SJSA1 (cell line): ENCODE results near the gene LIPA. TPM values are rescaled to one million over a fixed set of nuclear protein-coding genes. Genes with fewer than 3 reads are reported as not detected.
"Not testable (repeated sequence)": the region's sequence is repeated elsewhere in the genome, so short reads cannot be mapped to it uniquely, and the experiment has no call there.

Experiments
- DNase-seq, 2 experiments: peaks; one replicate each; pipeline ENCODE4 v3.0.0-alpha.2; 2015 to 2020; ENCODE audit warnings: low spot score in 2 of 2, low read depth in 1 of 2
- H3K27ac ChIP-seq: fragments of 250-450 bp; sonication (Bioruptor Pico); 2 replicates; pipeline ENCODE4 v1.5.1; 2020; ENCODE audit warnings: mild to moderate bottlenecking, moderate library complexity
- H3K27me3 ChIP-seq: fragments of 250-450 bp; sonication (Bioruptor Pico); replicated peaks from 2 replicates; pipeline ENCODE4 v1.5.1; 2020; ENCODE audit warnings: mild to moderate bottlenecking, moderate library complexity
- H3K36me3 ChIP-seq: fragments of 250-450 bp; sonication (Bioruptor Pico); 2 replicates; pipeline ENCODE4 v1.5.1; 2020; ENCODE audit warnings: mild to moderate bottlenecking
- H3K4me1 ChIP-seq: fragments of 250-450 bp; sonication (Bioruptor Pico); replicated peaks from 2 replicates; pipeline ENCODE4 v1.6.1; 2021; ENCODE audit warnings: mild to moderate bottlenecking
- H3K4me3 ChIP-seq: fragments of 250-450 bp; sonication (Bioruptor Pico); 2 replicates; pipeline ENCODE4 v1.5.1; 2020; ENCODE audit warnings: mild to moderate bottlenecking
- H3K9me3 ChIP-seq: fragments of 250-450 bp; sonication (Bioruptor Pico); replicated peaks from 2 replicates; pipeline ENCODE4 v1.5.1; 2020; ENCODE audit warnings: mild to moderate bottlenecking
- total RNA-seq: library from RNA; depleted of rRNA; stranded (reverse); fragments of >200 nt; shearing (Covaris generic); gene quantifications from 2 replicates; pipeline ENCODE4 v1.2.3, GENCODE V29; 2014

The LIPA gene
- total RNA-seq, 1 experiment from 2014 or later = 55.8 TPM

GRCh38 chr10:89204621-89205185, 46.9 kb downstream of the LIPA start:
- Histone ChIP-seq H3K27ac (no peak overlapping the region), H3K4me3 (no peak overlapping the region), H3K4me1 (peaks cover 51% of the 10 kb centered on the region), H3K36me3 (no peaks in the 10 kb centered on the region), H3K27me3 (no peaks in the 10 kb centered on the region), H3K9me3 (no peaks in the 10 kb centered on the region)
- no peak for DNase-seq

- DNase-seq = peak in 1 of 2 experiments; percentile 50
- Histone ChIP-seq H3K27ac (no peak overlapping the region), H3K36me3 (no peaks in the 10 kb centered on the region), H3K4me1 (peaks cover 51% of the 10 kb centered on the region), H3K4me3 (no peak overlapping the region), H3K9me3 (no peaks in the 10 kb centered on the region), H3K27me3 (no peaks in the 10 kb centered on the region)
Observed at GRCh38 chr10:89203237-89203636, 48.3 kb downstream of the LIPA start.

- DNase-seq = no peak
- no peak overlapping the region for H3K27ac ChIP-seq
- H3K9me3 ChIP-seq = no peaks in the 10 kb centered on the region
- no peaks in the 10 kb centered on the region for H3K36me3 ChIP-seq
- peaks cover 41% of the 10 kb centered on the region for H3K4me1 ChIP-seq
- no peaks in the 10 kb centered on the region for H3K27me3 ChIP-seq
- no peak overlapping the region for H3K4me3 ChIP-seq
Observed at GRCh38 chr10:89202033-89202425, 49.5 kb downstream of the LIPA start.

DNA sequence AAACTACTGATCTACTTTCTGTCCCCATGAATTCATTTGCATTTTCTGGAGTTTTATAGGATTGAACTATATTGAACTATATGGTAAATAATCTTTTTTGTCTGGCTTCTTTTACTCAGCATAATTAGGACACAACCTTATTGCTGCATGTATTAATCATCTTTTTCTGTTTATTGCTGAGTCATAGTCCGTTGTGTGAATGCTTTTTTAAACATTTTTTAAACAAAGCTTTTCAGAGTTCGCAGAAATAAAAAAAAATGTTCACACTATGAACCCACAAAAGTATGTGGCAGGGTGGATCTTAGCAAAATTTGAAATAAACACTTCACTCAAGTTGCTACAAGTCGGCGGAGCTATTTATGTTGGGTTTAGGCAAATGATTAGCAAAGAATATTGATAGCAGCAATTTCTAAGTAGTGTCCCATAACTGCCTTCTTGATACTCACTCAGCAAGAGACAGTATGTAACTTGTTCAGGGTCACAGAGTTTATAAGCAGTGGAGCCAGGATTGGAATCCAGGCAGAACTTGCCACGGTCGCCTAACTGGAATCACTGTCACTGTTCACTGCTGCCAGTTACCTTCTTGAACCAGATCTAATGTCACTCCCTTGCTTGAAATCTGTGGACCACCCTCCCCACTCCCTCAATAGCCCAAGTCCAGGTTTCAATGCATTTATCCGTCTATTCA, 50.1 kb downstream of the LIPA start:
- no peaks in the 10 kb centered on the region for H3K27me3 ChIP-seq
- no peak overlapping the region for H3K4me3 ChIP-seq
- H3K27ac ChIP-seq = no peak overlapping the region
- peaks cover 36% of the 10 kb centered on the region for H3K4me1 ChIP-seq
- no peaks in the 10 kb centered on the region for H3K36me3 ChIP-seq
- no peak for DNase-seq
- no peaks in the 10 kb centered on the region for H3K9me3 ChIP-seq

- no peaks in the 10 kb centered on the region for H3K27me3 ChIP-seq
- peaks cover 10% of the 10 kb centered on the region for H3K4me1 ChIP-seq
- H3K4me3 ChIP-seq = no peak overlapping the region
- H3K27ac ChIP-seq = no peak overlapping the region
- H3K9me3 ChIP-seq = no peaks in the 10 kb centered on the region
- H3K36me3 ChIP-seq = no peaks in the 10 kb centered on the region
- no peak for DNase-seq
Observed at GRCh38 chr10:89197473-89197872, 54.1 kb downstream of the LIPA start.

DNA sequence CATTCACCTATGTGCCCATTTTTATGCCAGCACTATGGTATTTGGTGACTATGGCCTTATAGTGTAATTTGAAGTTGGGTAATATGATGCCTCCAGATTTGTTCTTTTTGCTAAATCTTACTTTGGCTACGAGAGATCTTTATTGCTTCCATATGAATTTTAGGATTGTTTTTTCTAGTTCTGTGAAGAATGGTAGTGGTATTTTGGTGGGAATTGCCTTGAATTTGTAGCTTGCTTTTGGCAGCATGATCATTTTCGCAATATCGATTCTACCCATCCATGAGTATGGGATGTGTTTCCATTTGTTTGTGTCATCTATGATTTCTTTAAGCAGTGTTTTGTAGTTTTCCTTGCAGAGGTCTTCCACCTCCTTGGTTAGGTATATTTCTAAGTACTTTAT, 60.3 kb downstream of the LIPA start:
- not testable (repeated sequence) for H3K36me3 ChIP-seq, DNase-seq, H3K4me3 ChIP-seq

DNA sequence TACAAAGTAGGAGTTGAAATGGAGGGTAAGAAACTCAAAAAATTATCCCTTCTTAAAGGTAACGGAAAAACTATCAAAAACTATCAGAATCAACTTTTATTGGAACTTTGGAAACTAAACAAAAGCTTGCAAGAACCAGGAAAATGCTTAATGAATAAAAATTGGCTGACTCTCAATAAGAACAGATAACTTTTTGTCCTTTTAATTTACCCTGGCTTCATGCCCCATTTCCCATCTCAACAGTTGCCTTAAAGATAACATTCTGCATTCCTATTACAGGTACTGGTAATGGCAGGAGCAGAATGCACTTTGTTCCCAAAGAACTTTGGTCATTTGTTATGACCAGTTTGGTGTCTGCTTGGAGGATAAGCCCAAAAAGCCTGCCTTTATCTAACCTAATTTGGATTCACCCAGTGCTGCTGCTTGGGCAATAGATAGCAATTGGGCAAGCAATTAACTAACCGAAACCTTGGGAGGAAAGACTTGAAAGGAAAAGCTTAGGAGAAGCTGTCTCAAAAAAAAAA, 62.3 kb downstream of the LIPA start:
- DNase-seq = no peak
- H3K27me3 ChIP-seq = no peaks in the 10 kb centered on the region

More for the DNA sequence above, 60.3 kb downstream of the LIPA start:
- not testable (repeated sequence) for H3K27me3 ChIP-seq, H3K4me1 ChIP-seq, H3K27ac ChIP-seq, H3K9me3 ChIP-seq

GRCh38 chr10:89185658-89186057, 65.9 kb downstream of the LIPA start:
- H3K27ac ChIP-seq = no peak overlapping the region
- no peaks in the 10 kb centered on the region for H3K36me3 ChIP-seq
- no peak for DNase-seq
- peaks cover 14% of the 10 kb centered on the region for H3K4me1 ChIP-seq
- no peaks in the 10 kb centered on the region for H3K27me3 ChIP-seq
- no peak overlapping the region for H3K4me3 ChIP-seq
- H3K9me3 ChIP-seq = no peaks in the 10 kb centered on the region; the same call in 1 of the 2 replicates

More for the DNA sequence above, 62.3 kb downstream of the LIPA start:
- no peaks in the 10 kb centered on the region for H3K36me3 ChIP-seq
- H3K4me3 ChIP-seq = no peak overlapping the region
- H3K9me3 ChIP-seq = no peaks in the 10 kb centered on the region
- peaks cover 1% of the 10 kb centered on the region; the same call in 1 of the 2 replicates for H3K4me1 ChIP-seq
- no peak overlapping the region for H3K27ac ChIP-seq

DNA sequence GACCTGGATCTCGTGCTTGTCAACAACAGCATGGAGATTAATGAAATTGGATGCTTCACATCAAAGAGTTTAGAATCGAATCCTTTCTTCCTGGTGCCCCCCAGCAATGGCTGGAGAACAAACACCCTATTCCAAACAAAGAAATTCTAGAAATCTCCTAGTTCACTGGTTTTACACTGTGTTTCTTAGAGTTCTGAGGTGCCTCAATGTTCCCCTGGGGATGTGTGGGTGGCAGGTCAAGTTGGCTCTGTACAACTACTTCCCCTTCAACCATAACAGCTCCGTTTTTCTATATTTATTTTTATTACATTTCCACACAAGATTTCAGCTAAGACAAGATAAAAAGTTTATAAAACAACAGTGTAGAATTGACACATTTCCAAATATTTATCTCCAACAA, 66.9 kb downstream of the LIPA start:
- no peak overlapping the region for H3K27ac ChIP-seq
- DNase-seq = no peak
- H3K36me3 ChIP-seq = no peaks in the 10 kb centered on the region
- peaks cover 14% of the 10 kb centered on the region for H3K4me1 ChIP-seq
- H3K4me3 ChIP-seq = no peak overlapping the region
- H3K27me3 ChIP-seq = no peaks in the 10 kb centered on the region
- H3K9me3 ChIP-seq = peaks cover 3% of the 10 kb centered on the region; the same call in 1 of the 2 replicates

DNA sequence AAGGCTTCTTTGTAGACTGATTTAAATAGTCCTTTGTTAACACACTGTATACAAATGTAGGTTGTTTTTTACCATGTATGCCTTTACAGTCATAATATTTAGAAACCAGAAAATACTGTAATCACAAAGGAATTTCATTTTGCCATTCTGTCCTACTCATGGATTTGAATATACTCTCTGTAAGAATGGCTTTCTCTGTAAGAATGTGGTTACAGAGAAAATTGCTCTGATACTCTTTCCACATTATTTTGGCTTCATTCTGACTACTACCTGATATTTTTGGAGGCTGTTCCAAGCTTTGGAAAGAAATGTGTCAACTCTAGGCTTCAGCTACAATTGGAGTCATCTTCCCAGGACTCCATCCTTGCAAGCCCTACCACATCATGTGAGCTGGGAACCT, 68.0 kb downstream of the LIPA start:
- Histone ChIP-seq H3K36me3 (no peaks in the 10 kb centered on the region), H3K27ac (no peak overlapping the region), H3K4me3 (no peak overlapping the region), H3K4me1 (peaks cover 14% of the 10 kb centered on the region), H3K9me3 (peaks cover 3% of the 10 kb centered on the region; the same call in 1 of the 2 replicates), H3K27me3 (no peaks in the 10 kb centered on the region)
- peak in 1 of 2 experiments; percentile 41 for DNase-seq

- Histone ChIP-seq H3K27ac (no peak overlapping the region), H3K4me1 (peaks cover 14% of the 10 kb centered on the region), H3K9me3 (peaks cover 3% of the 10 kb centered on the region; the same call in 1 of the 2 replicates)
Observed at GRCh38 chr10:89182894-89183293, 68.7 kb downstream of the LIPA start.

GRCh38 chr10:89175816-89176215, 75.8 kb downstream of the LIPA start:
- DNase-seq = no peak
- peaks cover 4% of the 10 kb centered on the region; the same call in 1 of the 2 replicates for H3K4me1 ChIP-seq
- no peaks in the 10 kb centered on the region for H3K27me3 ChIP-seq
- no peaks in the 10 kb centered on the region for H3K36me3 ChIP-seq
- peaks cover 3% of the 10 kb centered on the region; the same call in 1 of the 2 replicates for H3K9me3 ChIP-seq
- no peak overlapping the region for H3K4me3 ChIP-seq
- no peak overlapping the region for H3K27ac ChIP-seq

More at GRCh38 chr10:89182894-89183293, 68.7 kb downstream of the LIPA start:
- H3K27me3 ChIP-seq = no peaks in the 10 kb centered on the region
- no peak overlapping the region for H3K4me3 ChIP-seq
- H3K36me3 ChIP-seq = no peaks in the 10 kb centered on the region
- no peak for DNase-seq

GRCh38 chr10:89173075-89173474, 78.5 kb downstream of the LIPA start:
- Histone ChIP-seq H3K4me3 (no peak overlapping the region), H3K36me3 (no peaks in the 10 kb centered on the region), H3K4me1 (peaks cover 4% of the 10 kb centered on the region; the same call in 1 of the 2 replicates), H3K27ac (no peak overlapping the region), H3K27me3 (no peaks in the 10 kb centered on the region), H3K9me3 (no peaks in the 10 kb centered on the region)
- no peak for DNase-seq

- H3K36me3 ChIP-seq = no peaks in the 10 kb centered on the region
- no peaks in the 10 kb centered on the region for H3K9me3 ChIP-seq
- H3K27me3 ChIP-seq = no peaks in the 10 kb centered on the region
- H3K27ac ChIP-seq = no peak overlapping the region
- H3K4me1 ChIP-seq = peaks cover 4% of the 10 kb centered on the region; the same call in 1 of the 2 replicates
- H3K4me3 ChIP-seq = no peak overlapping the region
- DNase-seq = no peak
Observed at GRCh38 chr10:89171996-89172395, 79.6 kb downstream of the LIPA start.
